Stimulated activated CD8-positive, alpha-beta memory T cell treated with anti-CD3 and anti-CD28 coated beads, Interleukin-2, amount 100 ng/mL, for 1 hour (primary cell): Measurements from ENCODE around the gene JADE2.
"Not testable (repeated sequence)": the region's sequence is repeated elsewhere in the genome, so short reads cannot be mapped to it uniquely, and the experiment has no call there.

Experiments used
- DNase-seq, 2 donors: peaks; one replicate each; pipeline ENCODE4 v3.0.0-alpha.2; 2020; ENCODE audit warnings: low read depth in 2 of 2

The JADE2 gene

DNA sequence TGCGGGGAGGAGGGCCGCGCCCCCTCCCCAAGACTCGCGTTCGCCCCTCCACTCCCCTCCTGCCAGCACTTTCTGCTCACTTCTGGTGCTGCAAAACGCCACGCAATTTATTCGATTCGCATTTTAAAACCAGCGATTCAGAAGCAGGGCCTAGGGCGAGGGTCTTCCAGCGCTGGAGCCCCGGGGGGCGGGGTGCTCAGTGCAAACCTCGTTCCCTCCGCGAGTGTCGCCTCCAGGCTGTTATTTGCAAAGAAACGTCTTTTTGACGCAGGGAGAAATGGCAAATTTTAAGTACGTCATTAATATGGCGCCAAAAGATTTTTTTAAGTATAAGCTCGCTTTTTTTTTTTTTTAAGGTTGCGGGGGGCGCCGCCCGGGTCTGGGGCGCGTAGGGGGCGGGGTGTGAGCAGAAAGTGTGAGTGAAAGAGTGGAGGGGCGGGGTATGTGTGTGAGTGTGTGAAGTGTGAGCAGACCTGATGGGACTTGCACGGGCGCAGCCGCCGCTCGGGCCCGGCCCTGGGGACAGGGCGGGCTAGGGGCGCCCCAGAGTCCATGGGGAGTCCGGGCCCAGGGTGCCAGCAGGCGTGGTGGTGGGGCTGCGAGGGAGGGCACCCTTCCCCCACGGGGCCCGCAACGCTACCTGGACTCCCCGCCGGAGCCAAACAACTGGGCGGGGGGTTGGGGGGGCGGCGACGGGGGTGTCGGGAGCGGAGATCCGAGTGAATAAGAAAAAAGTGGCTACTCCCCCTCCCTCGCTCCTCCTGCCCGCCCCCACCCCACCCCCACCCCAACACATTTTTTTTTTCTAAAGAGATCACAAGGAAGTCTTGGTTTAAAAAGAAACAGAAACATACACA is at the start of gene JADE2:
Gene JADE2, plus strand, starts transcription at position 845 of the 857 bp plus-strand sequence. CDS start 10,188 bp downstream, outside the sequence.
- peak; percentile 58 to 66 for DNase-seq

DNA sequence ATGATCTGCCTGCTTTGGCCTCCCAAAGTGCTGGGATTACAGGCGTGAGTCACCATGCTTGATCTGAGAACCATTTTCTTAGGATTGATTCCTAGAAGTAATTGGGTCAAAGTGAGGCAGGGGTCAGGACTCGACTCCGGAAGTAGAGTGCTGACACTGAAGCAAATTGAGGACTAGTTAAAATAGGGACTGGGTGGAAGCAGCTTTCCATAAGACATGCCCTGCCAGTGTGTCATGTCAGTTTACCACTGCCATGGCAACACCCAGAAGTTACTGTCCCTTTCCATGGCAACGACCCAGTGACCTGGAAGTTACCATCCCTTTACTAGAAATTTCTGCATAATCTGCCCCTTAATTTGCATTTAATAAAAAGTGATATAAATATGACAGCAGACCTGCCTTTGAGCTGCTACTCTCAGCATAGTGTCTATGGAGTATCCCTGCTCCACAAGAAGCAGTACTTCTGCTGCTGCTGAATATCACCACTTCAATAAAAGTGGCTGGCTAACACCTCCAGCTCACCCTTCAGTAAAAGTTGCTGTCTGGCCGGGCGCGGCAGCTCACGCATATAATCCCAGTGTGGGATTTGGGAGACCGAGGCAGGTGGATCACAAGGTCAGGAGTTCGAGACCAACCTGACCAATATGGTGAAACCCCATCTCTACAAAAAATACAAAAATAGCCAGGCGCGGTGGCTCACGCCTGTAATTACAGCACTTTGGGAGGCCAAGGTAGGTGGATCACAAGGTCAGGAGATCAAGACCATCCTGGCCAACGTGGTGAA is 47.8 kb upstream of the JADE2 start:
- no peak for DNase-seq

GRCh38 chr5:134479839-134480238 is 45.6 kb upstream of the JADE2 start:
- no peak for DNase-seq

GRCh38 chr5:134489227-134489944 is 36.1 kb upstream of the JADE2 start:
- DNase-seq, result no peak

GRCh38 chr5:134490255-134490924 is 35.1 kb upstream of the JADE2 start:
- DNase-seq, result no peak

- no peak for DNase-seq
These were observed 34.6 kb upstream of the JADE2 start for GRCh38 chr5:134490925-134491271.

GRCh38 chr5:134491841-134492442 is 33.5 kb upstream of the JADE2 start:
- DNase-seq, result no peak

DNA sequence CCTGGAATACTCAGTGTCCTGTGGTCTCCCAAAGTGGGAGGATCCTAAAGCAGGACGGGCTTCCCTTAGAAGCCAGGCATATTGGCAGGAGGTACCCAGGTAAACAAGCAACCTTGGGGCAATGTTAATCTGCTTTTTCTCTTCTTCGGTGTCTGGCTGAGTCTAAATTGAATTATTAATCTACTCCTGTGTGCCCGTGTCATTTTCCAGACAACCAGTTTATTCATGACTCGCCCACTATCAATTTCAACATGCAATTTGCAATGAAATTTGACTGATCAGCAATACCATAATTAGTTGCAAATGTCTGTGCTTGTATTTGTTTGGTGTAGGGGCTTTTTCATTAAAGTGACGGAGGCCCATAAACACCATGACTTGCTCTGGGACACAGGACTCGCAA is 32.9 kb upstream of the JADE2 start:
- DNase-seq, result no peak

GRCh38 chr5:134493461-134494055 is 31.9 kb upstream of the JADE2 start:
- no peak for DNase-seq

- no peak for DNase-seq
These were observed 30.7 kb upstream of the JADE2 start for GRCh38 chr5:134494780-134495179.

DNA sequence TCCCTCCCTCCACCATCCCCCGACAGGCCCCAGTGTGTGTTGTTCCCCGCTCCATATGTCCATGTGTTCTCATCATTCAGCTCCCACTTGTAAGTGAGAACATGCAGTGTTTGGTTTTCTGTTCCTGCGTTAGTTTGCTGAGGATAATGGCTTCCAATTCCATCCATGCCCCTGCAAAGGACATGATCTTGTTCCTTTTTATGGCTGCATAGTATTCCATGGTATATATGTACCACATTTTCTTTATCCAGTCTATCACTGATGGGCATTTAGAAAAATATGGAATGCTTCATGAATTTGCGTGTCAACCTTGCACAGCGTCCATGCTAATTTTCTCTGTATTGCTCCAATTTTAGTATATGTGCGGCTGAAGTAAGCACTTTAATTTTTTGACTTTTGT is 25.6 kb upstream of the JADE2 start:
- DNase-seq, result not testable (repeated sequence)

GRCh38 chr5:134500699-134501430 is 24.6 kb upstream of the JADE2 start:
- DNase-seq, result no peak

DNA sequence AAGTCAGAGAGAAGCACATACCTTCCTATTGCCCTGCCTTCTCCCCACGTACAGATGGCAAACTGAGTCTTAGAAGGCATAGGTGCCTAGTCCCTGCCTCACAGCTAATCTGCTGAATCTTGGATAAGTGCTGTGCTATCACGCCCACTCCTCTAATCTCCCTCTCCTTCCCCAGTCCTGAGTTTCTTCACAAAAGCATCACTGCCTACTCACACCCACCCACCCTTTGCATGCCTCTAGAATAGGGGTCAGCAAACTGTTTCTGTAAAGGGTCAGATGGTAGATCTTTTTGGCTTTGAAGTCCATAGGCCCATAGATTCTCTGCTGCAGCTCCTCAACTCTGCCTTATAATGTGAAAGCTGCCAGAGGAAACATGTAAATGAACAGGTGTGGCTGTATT is 23.2 kb upstream of the JADE2 start:
- no peak for DNase-seq

DNA sequence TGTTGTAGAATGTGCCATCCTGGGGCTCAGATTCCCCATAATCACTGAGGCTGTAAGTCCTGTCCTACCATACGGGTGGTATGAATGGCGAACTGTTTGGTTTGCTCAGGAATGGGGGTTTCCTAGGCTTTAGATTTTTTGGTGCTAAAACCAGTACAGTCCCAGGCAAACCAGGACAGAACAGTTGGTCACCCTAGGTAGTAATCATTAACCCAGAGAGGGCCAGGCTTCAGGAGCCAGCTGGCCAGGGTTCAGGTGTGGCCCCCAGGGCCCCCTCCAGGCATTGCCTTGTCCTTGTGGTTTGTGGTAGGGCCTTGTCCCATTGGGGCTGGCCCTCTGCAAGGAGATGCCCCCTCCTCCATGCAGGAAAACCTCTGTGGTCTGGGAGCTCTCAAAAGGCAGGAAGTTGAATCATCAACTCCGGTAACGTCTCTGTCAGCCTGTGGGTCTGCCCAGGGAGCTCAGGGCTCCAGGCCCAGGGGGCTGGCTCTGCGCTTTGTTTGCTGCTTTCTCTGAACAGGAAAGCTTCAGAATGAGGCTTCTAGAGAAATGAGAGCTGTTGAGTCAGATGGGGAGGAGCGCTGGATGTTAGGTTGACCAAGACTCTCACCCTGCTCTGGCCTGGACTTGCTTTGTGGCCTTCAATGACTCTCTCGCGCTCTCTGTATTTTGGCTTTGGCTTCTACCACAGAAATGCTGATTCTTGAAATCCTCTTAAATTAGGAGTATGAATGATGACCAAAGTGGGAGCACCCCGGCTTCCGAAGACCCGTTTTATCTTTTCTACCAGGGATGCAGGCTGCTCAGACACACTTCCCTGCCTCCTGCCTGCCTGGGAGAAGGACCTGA is 22.2 kb upstream of the JADE2 start:
- peak; percentile 31 to 38 for DNase-seq

DNA sequence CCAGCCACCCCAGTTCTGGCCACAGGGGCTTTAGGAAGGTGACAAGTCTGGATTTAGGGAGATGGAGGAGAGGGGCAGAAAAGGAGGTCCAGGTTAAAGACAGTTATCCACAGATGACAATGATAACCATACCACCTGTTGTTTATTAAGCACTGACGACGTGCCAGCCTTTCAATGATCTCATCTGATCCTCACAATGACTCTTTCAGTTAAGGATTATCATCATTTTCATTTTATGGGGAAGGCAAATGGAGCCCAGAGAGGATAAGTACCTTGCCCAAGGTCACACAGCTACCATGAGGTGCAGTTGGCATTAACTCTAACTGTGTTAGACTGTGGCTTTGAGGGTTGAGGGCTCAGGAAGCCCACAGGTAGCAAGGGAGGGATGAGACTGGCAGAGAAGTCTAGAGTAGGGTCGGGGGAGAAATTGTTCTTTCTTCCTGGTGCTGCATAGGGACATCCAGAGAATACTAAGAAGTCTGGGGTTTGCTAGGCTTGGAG is 21.5 kb upstream of the JADE2 start:
- no peak for DNase-seq

DNA sequence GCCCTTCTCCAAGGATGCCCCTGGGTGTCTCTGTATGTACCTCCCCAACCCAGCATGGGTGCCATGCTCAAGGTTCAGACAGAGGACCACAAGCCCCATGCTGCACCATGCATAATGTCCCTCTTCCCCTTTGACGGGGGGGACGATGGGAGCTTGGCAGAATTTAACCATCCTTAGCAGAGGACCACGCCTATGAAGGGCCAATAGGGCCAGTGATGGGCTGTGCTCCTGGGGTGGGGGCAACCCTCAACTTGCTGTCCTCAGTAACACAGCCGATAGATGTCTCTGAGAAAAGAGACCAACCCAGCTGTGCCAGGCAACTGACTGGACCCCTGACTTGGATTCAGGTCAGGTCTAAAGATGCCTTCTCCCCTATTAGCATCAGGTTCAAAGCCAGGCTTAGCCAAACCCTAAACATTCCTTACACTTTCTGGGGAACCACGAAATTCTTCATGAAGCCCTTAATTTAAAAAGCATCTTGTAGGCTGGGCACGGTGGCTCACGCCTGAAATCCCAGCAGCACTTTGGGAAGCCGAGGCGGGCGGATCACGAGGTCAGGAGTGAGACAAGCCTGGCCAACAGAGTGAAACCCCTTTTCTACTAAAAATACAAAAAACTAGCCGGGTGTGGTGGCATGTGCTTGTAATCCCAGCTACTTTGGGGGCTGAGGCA is 20.7 kb upstream of the JADE2 start:
- DNase-seq, result no peak

- no peak for DNase-seq
These were observed 19.1 kb upstream of the JADE2 start for GRCh38 chr5:134506054-134507039.
